HL-60 (cell line): ENCODE results near the gene RNF40.

Experiments
- CTCF ChIP-seq: IDR thresholded peaks from one replicate; pipeline ENCODE4 v1.5.1; 2011; ENCODE audit warnings: low read length, control low read depth, inconsistent platforms; ENCODE audit not compliant: insufficient read depth
- TF ChIP-seq, protein P1 (sequence below): IDR thresholded peaks from 2 replicates; pipeline ENCODE4 v1.6.1; 2012; ENCODE audit warnings: low read depth; ENCODE audit not compliant: insufficient replicate concordance

DNA sequence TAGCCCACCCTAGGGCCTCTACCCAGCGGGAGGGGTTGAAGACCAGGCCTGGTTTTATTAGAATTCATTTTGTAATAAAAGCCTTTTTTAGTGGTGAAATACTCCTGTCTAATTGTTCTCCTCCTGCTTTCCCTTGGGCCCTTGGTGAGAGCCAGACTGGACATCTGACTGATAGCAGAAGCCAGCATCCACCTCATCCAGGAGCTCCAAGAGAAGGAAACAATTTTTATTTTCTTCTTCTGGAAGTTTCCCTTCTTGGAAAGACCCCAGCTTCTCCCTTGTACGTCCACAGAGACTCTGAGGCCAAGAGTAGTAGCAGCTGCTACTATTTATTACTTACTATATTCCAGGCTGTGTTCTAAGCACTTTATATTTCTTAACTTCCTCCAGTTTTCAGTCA is 17.9 kb upstream of the RNF40 start:
- TF ChIP-seq, protein P1, sequence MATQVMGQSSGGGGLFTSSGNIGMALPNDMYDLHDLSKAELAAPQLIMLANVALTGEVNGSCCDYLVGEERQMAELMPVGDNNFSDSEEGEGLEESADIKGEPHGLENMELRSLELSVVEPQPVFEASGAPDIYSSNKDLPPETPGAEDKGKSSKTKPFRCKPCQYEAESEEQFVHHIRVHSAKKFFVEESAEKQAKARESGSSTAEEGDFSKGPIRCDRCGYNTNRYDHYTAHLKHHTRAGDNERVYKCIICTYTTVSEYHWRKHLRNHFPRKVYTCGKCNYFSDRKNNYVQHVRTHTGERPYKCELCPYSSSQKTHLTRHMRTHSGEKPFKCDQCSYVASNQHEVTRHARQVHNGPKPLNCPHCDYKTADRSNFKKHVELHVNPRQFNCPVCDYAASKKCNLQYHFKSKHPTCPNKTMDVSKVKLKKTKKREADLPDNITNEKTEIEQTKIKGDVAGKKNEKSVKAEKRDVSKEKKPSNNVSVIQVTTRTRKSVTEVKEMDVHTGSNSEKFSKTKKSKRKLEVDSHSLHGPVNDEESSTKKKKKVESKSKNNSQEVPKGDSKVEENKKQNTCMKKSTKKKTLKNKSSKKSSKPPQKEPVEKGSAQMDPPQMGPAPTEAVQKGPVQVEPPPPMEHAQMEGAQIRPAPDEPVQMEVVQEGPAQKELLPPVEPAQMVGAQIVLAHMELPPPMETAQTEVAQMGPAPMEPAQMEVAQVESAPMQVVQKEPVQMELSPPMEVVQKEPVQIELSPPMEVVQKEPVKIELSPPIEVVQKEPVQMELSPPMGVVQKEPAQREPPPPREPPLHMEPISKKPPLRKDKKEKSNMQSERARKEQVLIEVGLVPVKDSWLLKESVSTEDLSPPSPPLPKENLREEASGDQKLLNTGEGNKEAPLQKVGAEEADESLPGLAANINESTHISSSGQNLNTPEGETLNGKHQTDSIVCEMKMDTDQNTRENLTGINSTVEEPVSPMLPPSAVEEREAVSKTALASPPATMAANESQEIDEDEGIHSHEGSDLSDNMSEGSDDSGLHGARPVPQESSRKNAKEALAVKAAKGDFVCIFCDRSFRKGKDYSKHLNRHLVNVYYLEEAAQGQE = no peak
- no peak for TF ChIP-seq CTCF
